HK-2 (cell line): ENCODE results near the gene ASCC2.

Source experiments
- DNase-seq: peaks from one replicate; pipeline ENCODE4 v3.0.0-alpha.2; 2018; ENCODE audit not compliant: unreplicated experiment

ASCC2 gene

GRCh38 chr22:29817724-29818123, 20.4 kb downstream of the ASCC2 start:
- no peak for DNase-seq

GRCh38 chr22:29816980-29817379, 21.1 kb downstream of the ASCC2 start:
- DNase-seq, result no peak

- DNase-seq, result no peak
These were observed 21.5 kb downstream of the ASCC2 start for GRCh38 chr22:29816539-29816938.

DNA sequence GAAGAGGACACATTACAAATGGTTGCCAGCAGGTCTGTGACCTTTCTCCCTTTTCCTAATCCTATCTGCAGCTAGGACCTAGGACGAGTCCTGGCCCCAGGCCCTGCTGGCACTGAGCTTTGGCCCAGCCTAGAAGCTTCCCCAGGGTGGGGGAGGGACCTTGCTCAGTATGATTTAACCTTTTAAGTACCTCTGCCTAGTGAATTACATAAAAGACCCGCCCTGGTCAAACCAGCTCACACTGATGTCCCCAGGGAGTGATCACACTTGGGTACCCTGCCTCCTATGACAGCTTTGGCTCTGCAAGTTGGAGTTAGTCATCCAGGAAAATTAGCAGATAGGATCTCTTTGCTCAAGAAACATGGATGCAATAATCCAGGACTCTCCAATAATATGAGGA, 21.9 kb downstream of the ASCC2 start:
- no peak for DNase-seq

DNA sequence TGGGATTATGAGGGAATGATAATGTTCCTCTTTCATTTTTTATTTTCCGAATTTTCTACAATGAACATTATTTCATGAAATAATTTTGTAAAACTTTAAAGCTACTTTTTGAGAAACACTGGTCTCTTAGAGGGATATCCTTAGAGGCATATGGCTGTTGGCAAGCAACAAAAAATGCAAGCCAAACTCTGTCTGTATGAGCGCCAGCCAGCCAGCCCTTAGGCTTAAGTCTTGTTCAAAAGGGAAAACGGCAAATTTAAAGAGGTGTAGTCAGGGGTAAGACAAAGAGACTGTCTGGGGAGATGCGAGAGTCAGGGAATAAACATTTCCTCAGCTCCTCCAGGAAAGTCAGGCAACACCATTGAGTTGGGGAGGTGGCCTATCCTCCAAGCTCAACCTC, 22.5 kb downstream of the ASCC2 start:
- no peak for DNase-seq

DNA sequence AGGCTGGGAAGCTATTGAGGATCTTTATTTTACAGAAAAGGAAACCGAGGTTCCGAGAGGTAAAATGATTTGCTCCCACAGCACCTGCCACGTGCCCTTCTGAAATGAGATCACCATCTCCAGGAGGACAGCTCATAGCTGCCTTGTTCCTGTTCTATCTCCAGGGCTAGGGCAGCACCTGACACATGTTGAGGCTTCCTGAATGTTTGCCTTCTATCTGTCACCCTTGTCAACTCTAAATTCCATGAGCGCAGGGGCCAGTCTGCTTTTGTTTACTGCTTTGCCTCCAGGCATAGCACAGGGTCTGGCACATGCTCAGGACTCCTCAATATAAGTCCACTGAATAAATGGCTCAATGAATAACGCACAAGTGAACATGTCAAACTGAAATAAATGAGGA, 24.1 kb downstream of the ASCC2 start:
- no peak for DNase-seq

- no peak for DNase-seq
These were observed 24.5 kb downstream of the ASCC2 start for GRCh38 chr22:29813563-29813962.

- no peak for DNase-seq
These were observed 24.9 kb downstream of the ASCC2 start for GRCh38 chr22:29813126-29813525.

- no peak for DNase-seq
These were observed 26.7 kb downstream of the ASCC2 start for GRCh38 chr22:29811377-29811776.

GRCh38 chr22:29810216-29810615, 27.9 kb downstream of the ASCC2 start:
- DNase-seq, result no peak

- DNase-seq, result no peak
These were observed 31.9 kb downstream of the ASCC2 start for GRCh38 chr22:29806196-29806595.

DNA sequence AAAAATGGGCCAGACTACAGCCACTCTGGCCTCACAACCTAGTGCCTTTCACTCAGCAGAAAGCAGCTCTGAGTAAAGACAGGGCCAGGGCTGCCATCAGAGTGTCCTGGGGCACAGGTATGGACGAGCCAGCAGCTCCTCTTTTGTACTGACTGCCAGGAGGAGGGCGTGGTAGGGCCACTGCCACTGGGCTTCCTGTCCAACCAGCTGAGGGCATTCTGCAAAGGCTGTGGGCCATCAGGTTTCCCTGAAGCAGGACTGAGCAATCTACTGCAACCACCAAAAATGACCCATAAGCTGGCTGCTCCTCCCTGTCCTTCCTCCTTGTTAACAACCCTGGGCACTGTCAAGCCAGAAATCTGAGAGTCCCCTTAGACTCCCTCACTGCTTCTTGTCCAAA, 33.1 kb downstream of the ASCC2 start:
- no peak for DNase-seq

- DNase-seq, result no peak
These were observed 34.9 kb downstream of the ASCC2 start for GRCh38 chr22:29803190-29803589.

DNA sequence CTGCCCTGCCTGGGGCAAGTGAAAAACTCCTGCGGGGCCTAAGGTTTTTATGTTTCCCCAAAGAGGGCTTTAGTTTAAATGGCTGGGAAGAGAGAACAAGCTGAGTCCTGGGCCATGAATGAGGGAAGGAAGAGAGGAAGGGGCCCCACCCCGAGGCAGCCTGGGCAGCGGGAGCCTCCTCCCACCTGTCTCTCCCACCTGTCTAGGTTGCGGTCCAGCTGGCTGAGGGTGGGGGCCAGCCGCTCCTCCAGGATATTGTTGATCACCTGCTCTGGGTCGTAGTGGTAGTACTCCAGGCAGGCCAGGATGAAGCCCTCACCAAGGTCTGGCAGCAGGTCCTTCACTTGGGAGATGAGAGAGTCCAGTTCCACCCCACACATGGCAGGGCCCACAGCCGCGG, 36.3 kb downstream of the ASCC2 start:
- no peak for DNase-seq

- no peak for DNase-seq
These were observed 36.9 kb downstream of the ASCC2 start for GRCh38 chr22:29801153-29801552.

- DNase-seq, result peak; percentile 53
These were observed 38.8 kb downstream of the ASCC2 start for GRCh38 chr22:29799217-29799680.

DNA sequence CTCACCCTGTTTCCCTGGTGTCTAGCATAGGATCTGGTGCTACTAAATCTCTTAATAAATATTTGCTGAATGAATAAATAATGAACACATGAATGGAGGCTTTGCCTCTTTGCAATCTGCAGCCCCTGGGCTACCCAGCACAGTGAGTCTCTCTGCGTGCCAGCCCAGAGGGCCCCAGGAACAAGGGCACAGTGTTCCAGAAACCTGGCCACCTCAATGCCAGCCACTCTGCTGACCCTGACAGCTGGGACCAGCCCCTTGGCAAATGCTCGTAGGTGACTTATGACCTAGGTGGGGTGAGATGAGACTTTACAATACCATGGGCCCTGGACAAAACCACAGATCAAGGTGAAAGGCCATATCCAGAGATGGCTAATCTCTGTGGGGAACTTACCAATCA, 39.3 kb downstream of the ASCC2 start:
- DNase-seq, result no peak

DNA sequence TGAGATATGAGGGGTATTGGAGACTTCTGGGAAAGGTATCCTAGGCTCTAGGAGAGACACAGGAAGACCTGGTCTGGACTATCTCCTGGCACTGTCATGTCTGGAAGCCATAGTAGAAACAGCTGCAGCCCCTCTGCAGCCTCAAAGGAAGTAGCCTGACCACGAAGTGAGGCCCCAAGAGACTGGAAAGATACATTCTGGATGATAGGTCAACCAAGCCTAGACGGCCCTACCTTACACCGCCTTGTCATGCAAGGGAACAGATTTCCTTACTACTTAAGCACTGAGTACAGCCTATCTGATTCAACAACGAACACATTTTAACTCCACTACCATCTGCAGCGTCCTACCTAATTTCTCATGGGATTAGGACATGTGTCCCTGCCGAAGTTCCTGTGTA, 39.8 kb downstream of the ASCC2 start:
- no peak for DNase-seq

- DNase-seq, result no peak
These were observed 40.7 kb downstream of the ASCC2 start for GRCh38 chr22:29797351-29797750.

- DNase-seq, result no peak
These were observed 42.4 kb downstream of the ASCC2 start for GRCh38 chr22:29795663-29796062.

- DNase-seq, result no peak
These were observed 44.7 kb downstream of the ASCC2 start for GRCh38 chr22:29793396-29793795.

DNA sequence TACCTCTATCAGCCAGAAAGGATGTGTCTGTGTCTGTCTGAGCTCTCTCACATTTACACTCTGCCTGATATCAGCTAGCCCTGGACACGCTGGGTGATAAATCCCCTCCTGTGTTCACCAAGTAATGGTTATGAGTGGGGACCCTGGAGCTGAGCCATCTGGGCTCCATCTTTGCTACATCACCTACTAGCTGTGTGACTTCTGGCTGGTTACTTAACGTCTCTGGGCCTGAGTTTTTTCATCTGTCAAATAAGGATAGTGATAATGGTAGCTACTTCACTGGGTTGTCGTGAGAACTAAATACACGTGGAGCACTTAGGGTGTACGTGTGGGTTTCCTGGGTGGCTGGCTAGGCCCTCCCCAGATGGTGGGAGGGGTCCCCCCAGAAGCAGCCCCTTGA, 48.0 kb downstream of the ASCC2 start:
- DNase-seq, result no peak

DNA sequence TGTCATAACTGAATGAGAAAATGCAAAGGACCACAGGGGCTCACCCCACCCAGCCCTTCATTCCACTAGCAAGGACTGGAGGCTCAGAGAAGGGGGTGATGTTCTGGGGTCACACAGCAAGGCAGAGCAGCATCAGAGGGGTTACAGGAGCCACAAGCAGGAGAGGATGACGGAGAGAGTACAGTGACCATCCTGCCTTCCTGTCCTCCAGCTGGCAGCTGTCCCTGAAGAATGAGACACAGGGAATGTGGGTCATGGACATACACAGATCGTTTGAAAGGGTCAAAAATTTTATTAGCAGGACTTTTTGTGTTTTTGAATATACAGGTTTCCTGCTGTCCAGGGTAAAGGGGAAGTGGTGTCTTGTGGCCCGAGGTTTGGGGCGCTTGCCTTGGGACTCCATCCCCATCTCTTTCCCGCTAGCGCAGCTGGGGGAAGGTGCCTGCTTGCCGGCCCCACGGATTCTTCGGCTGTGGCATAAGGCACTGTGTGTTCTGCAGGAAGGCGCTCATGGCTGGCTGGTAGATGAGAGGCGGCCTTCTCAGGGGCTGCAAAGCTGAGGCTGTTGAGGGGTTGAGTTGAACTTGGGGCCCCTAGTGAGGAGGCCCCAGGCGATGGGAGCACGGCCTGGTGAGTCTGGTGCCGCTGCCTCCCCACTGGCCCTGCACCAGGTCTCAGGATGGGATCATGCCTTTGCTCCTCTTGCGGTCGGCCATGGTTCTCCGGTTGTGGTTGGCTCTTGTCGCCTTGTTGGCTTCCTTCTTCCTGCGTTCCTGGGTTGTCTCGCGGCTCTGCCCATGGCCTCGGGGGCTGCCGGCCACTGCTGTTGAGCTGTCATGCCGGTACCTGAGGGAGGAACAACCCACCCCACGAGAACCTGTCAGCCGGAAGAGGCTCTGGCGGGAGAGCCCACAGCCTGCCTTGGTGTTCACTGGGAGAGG, 49.5 kb downstream of the ASCC2 start:
- DNase-seq, result no peak
